Activated CD8-positive, alpha-beta memory T cell treated with anti-CD3 and anti-CD28 coated beads, Interleukin-2, amount 10 ng/mL, durations not matched to agents 7 days and 5 days (primary cell): ENCODE results near the gene BTD. TPM values are rescaled to one million over a fixed set of nuclear protein-coding genes. Genes with fewer than 3 reads are reported as not detected.

Source experiments
- ATAC-seq: fragments of 150-1000 bp; cut with Tn5 transposase; one replicate; pipeline ENCODE4 v1.10.0; 2021; ENCODE audit warnings: moderate library complexity
- CTCF ChIA-PET: fragments of 350-600 bp; sonication (Branson Sonifier 250); formaldehyde crosslinking; loops from one replicate; lab custom pipeline; 2021; ENCODE audit warnings: antibody characterized with exemption; lab: Charles Lee
- DNase-seq: peaks from one replicate; pipeline ENCODE4 v3.0.0-alpha.2; 2020
- H3K27ac Mint-ChIP-seq: one replicate; pipeline ENCODE4 v1.8.0; 2021; ENCODE audit warnings: mild to moderate bottlenecking, mixed read lengths
- H3K27me3 Mint-ChIP-seq: one replicate; pipeline ENCODE4 v1.8.0; 2021; ENCODE audit warnings: mixed read lengths
- H3K36me3 Mint-ChIP-seq: one replicate; pipeline ENCODE4 v1.8.0; 2021; ENCODE audit warnings: mild to moderate bottlenecking, mixed read lengths
- H3K4me1 Mint-ChIP-seq: one replicate; pipeline ENCODE4 v1.8.0; 2021; ENCODE audit warnings: mixed read lengths
- H3K4me3 Mint-ChIP-seq: one replicate; pipeline ENCODE4 v1.8.0; 2021; ENCODE audit warnings: mild to moderate bottlenecking, moderate library complexity, mixed read lengths
- H3K9me3 Mint-ChIP-seq: one replicate; pipeline ENCODE4 v1.8.0; 2022; ENCODE audit warnings: low read depth, mixed read lengths
- total RNA-seq, 2 experiments: library from RNA; stranded (reverse); gene quantifications; one replicate each; pipeline ENCODE4 v1.2.3, GENCODE V29; 2021

Gene BTD
- total RNA-seq, 2 experiments from 2014 or later, result 5.2 to 6.2 TPM

DNA sequence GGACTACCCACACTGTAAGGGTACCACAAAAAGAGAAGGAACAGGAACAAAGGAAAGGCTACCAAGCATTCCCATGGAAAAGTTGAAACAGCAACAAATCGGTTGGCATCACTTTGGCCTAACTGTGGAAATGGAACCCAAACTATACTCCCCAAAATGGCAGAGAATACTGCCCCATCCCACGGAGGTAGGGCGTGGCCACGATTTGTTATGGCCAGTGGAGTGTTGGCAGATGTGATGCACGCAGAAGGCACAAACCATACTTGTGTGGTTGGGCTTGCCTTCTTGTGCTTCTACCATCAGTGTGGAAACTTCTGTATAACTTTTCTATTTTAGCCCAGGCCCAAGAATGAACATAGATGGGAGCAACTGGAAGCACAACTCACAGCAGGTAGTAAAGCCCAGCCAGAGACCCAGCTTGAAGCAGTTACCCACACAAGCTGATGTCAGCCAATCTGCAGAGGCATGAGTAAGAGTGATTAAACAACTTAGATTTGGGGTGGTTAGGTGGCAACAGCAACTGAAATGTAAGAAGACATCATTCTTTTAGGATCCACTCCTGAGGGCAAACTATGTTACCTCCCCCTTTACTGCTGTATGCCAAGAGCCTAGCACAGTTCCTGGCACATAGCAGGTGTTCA lies 64.1 kb downstream of the BTD start:
- CTCF ChIA-PET, result no interaction called here
- no peak for ATAC-seq

DNA sequence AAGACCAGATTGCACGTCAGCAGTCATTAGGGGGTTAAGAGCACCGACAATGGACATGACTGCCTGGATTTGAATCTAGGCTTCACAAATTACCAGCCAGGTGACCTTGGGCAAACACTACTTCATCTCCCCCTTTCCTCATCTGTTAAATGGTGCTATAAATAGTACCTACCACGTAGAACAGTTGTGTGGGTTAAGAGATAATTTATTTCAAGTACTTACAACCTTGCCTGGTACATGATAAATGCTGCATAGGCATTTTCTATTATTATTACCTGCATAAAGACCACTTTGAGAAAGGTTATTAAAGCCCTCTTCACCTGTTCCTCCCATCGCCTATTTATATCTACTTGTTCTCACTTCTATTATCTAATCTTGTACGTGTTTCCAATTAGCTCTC lies 64.7 kb downstream of the BTD start:
- Mint-ChIP-seq H3K27ac (no peak overlapping the region), H3K36me3 (peaks cover 69% of the 10 kb centered on the region), H3K9me3 (peaks cover 7% of the 10 kb centered on the region), H3K4me1 (peaks cover 18% of the 10 kb centered on the region), H3K27me3 (peaks cover 6% of the 10 kb centered on the region), H3K4me3 (no peak overlapping the region)
- ATAC-seq (no peak), DNase-seq (no peak)
- CTCF ChIA-PET, result no interaction called here

More for the DNA sequence above, 64.1 kb downstream of the BTD start:
- Mint-ChIP-seq H3K4me3 (no peak overlapping the region), H3K27me3 (peaks cover 8% of the 10 kb centered on the region), H3K4me1 (peaks cover 18% of the 10 kb centered on the region), H3K27ac (no peak overlapping the region), H3K9me3 (peaks cover 7% of the 10 kb centered on the region), H3K36me3 (peaks cover 62% of the 10 kb centered on the region)
- DNase-seq, result no peak

DNA sequence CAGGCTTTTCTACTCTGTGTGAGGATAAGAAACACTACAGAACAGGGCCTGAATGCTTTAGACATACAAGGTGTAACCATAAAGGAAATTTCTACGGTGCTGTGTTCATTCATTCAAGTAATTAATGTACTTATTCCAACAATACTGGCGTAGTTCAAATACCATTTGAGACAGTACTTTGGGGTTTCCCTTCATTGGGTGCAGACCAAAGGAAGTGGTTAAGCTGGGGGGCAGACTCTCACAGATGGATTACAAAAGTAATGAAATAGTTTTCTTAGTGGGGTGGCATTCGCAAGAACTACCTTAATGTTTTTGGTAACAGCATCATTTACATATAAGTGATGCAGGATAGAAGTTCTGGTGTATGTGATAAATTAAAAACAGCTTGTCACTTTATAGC lies 65.9 kb downstream of the BTD start:
- no peaks in the 10 kb centered on the region for H3K27me3 Mint-ChIP-seq
- CTCF ChIA-PET, result no interaction called here
- no peak overlapping the region for H3K4me3 Mint-ChIP-seq
- H3K36me3 Mint-ChIP-seq, result peaks cover 66% of the 10 kb centered on the region
- DNase-seq (peak; percentile 84), ATAC-seq (peak; percentile 86)
- peaks cover 18% of the 10 kb centered on the region for H3K4me1 Mint-ChIP-seq
- peak overlapping the region; percentile 24 for H3K27ac Mint-ChIP-seq
- peaks cover 5% of the 10 kb centered on the region for H3K9me3 Mint-ChIP-seq

DNA sequence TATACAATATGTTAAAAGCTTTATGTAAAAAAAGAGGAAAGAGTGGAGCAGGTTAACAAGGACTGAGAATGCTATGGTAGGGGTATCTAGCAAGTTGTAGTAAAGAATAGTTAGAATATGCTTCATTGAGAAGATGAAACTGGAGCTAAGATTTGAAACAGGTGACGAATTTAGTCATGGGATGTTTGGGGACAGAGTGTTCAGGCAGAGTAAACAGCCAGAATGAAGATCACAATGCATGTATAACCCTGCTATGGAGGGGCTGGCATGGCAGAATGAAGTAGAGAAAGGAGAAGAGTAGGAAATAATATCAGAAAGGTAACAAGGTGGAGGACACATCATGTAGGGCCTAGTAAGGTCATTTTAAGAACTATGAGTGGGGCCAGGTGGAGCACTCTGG lies 72.0 kb downstream of the BTD start:
- DNase-seq, result no peak
- H3K36me3 Mint-ChIP-seq, result peaks cover 36% of the 10 kb centered on the region
- H3K4me3 Mint-ChIP-seq, result no peak overlapping the region
- peaks cover 3% of the 10 kb centered on the region for H3K4me1 Mint-ChIP-seq
- CTCF ChIA-PET, result no interaction called here
- H3K27me3 Mint-ChIP-seq, result no peaks in the 10 kb centered on the region
- no peaks in the 10 kb centered on the region for H3K9me3 Mint-ChIP-seq
- no peak overlapping the region for H3K27ac Mint-ChIP-seq
- no peak for ATAC-seq

DNA sequence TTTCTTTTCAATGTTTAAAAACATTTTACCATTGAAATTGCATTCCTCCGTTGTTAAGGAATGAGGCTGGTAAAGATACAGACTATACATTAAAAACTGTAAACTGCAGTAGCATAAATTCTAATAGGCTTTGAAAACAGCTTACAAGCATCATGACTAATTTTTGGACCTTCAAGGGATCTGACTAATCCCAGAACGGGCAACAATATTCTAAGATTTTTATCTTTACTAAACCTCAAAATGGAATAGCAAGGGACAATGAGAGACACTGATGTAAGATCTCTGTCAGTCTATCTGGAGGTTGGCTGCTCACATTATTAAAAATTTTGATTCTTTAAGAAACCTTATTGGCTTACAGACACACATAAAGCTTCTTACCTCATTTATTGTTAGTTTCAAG lies 74.7 kb downstream of the BTD start:
- Mint-ChIP-seq H3K27me3 (no peaks in the 10 kb centered on the region), H3K4me3 (no peak overlapping the region), H3K9me3 (no peaks in the 10 kb centered on the region), H3K36me3 (peaks cover 22% of the 10 kb centered on the region), H3K27ac (no peak overlapping the region), H3K4me1 (peaks cover 3% of the 10 kb centered on the region)
- DNase-seq (no peak), ATAC-seq (no peak)
- CTCF ChIA-PET, result no interaction called here

DNA sequence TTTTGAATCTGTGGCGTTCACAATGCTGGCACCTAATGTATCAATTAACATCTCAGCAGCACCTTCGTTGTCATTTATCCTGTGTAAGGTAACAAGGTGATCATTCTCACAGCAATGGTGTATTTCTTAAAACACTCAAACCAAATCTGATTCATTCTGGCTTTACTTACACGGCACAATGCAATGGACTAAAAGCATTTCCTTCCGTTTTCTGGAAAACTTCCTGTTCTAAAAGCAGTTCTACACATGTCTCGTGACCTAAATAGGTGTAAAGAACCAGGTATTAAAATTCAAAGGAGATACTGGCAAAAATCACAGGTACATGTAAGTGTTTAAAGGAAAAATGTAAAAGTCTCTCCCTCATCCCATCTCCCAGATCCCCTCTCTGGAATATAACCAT lies 77.8 kb downstream of the BTD start:
- Mint-ChIP-seq H3K27ac (peak overlapping the region; percentile 11), H3K4me1 (peaks cover 3% of the 10 kb centered on the region), H3K27me3 (no peaks in the 10 kb centered on the region), H3K36me3 (peaks cover 33% of the 10 kb centered on the region), H3K4me3 (no peak overlapping the region), H3K9me3 (no peaks in the 10 kb centered on the region)
- no peak for ATAC-seq
- no peak for DNase-seq
- CTCF ChIA-PET, result no interaction called here

DNA sequence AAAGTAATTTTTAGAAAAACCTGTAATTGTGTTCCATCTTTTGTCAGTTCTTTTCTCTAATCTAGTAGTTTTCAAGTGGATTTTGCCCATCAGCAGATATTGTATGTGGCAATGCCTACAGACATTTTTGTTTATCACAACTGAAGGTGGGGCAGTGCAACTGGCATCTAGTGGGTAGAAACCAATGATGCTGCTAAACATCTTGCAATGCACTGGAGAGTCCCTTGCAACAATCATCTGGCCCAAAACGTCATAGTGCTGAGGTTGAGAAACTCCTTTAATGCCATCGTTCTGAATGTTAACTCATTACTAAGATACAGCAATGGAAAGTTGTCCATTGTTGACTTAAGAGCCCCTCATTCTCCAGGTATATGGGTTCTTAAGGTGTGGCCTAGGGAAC lies 80.1 kb downstream of the BTD start:
- CTCF ChIA-PET, result interaction anchor here (1.2 to 1.6 kb wide), 2 partner anchors 12 to 51 kb away, joined by 3 read pairs; no protein-coding TSS in a partner anchor
- no peaks in the 10 kb centered on the region for H3K27me3 Mint-ChIP-seq
- H3K36me3 Mint-ChIP-seq, result peaks cover 49% of the 10 kb centered on the region
- H3K4me1 Mint-ChIP-seq, result peaks cover 3% of the 10 kb centered on the region
- DNase-seq (no peak), ATAC-seq (no peak)
- no peak overlapping the region for H3K27ac Mint-ChIP-seq
- no peaks in the 10 kb centered on the region for H3K9me3 Mint-ChIP-seq
- no peak overlapping the region for H3K4me3 Mint-ChIP-seq

DNA sequence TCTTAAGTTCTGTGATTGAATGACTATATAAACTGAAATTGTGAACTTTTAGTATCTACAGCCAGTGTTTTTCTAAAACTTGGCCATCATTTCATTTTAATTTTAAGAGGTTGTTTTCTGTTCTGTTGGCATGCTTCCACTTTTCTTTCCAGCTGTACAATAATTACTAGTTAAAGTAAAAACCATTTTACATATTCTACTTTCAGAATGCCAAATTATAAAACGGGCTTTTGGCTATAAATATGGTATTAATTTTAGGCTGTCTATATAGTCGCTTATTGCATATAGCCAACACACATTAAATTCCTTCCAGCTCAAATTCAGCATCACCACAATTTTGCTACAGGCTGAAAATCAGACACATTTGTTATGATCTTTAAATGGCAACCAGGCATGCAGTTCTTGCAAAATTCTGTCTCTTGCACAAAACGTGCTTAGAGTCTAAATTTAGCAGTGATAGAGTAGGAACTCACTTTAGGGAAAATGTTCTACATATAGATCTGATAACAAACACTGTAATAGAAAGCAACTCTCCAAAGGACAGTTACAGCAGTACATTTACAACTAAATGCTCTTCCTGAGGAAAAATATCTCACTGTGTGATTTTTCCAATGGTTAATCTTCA lies 81.1 kb downstream of the BTD start:
- DNase-seq (no peak), ATAC-seq (no peak)
- Mint-ChIP-seq H3K27me3 (no peaks in the 10 kb centered on the region), H3K27ac (no peak overlapping the region), H3K9me3 (no peaks in the 10 kb centered on the region), H3K4me1 (peaks cover 2% of the 10 kb centered on the region), H3K4me3 (no peak overlapping the region), H3K36me3 (peaks cover 46% of the 10 kb centered on the region)
- CTCF ChIA-PET, result interaction anchor here (1.2 to 1.6 kb wide), 2 partner anchors 13 to 52 kb away, joined by 3 read pairs; no protein-coding TSS in a partner anchor

DNA sequence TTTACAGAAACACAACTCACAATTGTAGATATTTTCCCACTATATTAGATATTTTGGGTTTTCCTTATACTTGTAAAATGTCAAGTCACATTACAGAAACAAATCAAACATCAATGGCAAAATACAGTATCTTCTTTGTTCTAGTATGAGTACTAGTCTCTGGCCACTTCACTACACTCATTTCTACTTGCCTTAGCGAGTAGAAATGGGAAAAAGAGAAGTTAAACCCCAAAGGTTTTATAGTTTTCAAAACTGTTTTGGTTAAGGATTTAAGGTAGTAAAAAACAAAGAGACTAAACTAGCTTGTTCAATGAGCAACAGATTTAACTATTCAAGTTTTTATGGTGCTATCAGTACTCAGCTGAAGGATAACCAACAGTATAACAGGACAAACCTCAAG lies 81.7 kb downstream of the BTD start:
- Mint-ChIP-seq H3K36me3 (peaks cover 42% of the 10 kb centered on the region), H3K9me3 (no peaks in the 10 kb centered on the region), H3K27ac (no peak overlapping the region), H3K4me3 (no peak overlapping the region), H3K27me3 (no peaks in the 10 kb centered on the region), H3K4me1 (peaks cover 2% of the 10 kb centered on the region)
- ATAC-seq (no peak), DNase-seq (no peak)
- CTCF ChIA-PET, result no interaction called here

DNA sequence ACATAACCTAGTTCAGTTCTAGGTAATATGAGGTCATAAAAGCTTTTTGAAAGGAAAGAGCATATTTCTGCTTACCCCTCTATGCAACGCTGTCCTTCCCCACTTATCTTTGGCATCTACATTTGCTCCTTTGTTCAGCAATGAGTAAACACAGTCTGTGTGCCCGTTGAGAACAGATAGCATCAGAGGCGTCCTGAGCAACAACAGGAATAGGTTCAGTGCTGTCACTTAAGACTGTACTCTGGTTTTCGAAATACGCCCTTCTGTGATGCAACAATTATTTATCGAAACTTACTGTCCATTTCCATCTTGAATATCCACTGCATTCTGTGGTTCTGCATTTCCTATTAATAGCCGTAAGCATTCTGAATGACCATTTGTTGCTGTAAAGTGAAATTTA lies 84.4 kb downstream of the BTD start:
- no peaks in the 10 kb centered on the region for H3K27me3 Mint-ChIP-seq

DNA sequence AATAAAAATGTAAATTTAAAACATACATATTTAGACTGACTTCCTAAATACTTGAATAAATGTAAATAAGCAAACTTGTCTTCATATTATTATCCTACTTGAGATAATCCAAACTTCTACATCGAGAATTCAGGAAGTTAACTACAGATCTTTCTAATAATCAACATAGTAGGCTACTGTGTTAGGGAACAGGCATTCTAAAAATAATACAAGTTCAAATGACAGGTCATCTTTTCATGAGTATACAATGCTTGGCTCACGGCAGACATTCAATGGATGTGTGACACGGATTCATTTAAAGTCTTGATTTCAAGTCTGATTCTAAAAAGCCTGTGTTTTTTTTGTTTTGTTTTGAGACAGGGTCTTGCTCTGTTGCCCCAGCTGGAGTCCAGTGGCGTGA lies 88.7 kb downstream of the BTD start:
- peaks cover 2% of the 10 kb centered on the region for H3K4me1 Mint-ChIP-seq
- H3K4me3 Mint-ChIP-seq, result no peak overlapping the region
- H3K9me3 Mint-ChIP-seq, result no peaks in the 10 kb centered on the region
- no peak overlapping the region for H3K27ac Mint-ChIP-seq
- no peak for ATAC-seq
- peaks cover 51% of the 10 kb centered on the region for H3K36me3 Mint-ChIP-seq
- no peaks in the 10 kb centered on the region for H3K27me3 Mint-ChIP-seq
- DNase-seq, result no peak
- CTCF ChIA-PET, result no interaction called here

More for the DNA sequence above, 84.4 kb downstream of the BTD start:
- H3K36me3 Mint-ChIP-seq, result peaks cover 51% of the 10 kb centered on the region
- CTCF ChIA-PET, result no interaction called here
- no peak for DNase-seq
- H3K4me3 Mint-ChIP-seq, result no peak overlapping the region
- no peaks in the 10 kb centered on the region for H3K9me3 Mint-ChIP-seq
- no peak overlapping the region for H3K27ac Mint-ChIP-seq
- no peak for ATAC-seq
- peaks cover 2% of the 10 kb centered on the region for H3K4me1 Mint-ChIP-seq

DNA sequence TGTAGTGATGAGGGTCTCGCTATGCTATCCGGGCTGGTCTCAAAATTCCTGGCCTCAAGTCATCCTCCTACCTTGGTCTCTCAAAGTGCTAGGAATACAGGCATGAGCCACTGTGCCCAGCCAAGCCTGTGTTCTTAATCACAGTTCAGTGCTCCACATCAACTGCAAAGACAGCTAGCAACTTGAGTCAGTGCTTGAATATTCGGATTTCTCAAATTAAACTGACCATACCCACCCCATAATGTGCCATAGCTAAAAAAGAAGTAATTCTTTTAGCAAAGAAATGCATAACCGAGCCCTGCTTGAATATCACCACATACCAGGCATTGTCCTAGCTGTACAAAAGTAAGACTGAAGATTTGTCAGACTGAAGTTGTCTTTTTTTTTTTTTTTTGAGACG lies 89.2 kb downstream of the BTD start:
- Mint-ChIP-seq H3K4me1 (peaks cover 2% of the 10 kb centered on the region), H3K36me3 (peaks cover 52% of the 10 kb centered on the region), H3K4me3 (no peak overlapping the region), H3K9me3 (no peaks in the 10 kb centered on the region), H3K27ac (no peak overlapping the region), H3K27me3 (no peaks in the 10 kb centered on the region)
- CTCF ChIA-PET, result no interaction called here
- no peak for ATAC-seq
- no peak for DNase-seq

DNA sequence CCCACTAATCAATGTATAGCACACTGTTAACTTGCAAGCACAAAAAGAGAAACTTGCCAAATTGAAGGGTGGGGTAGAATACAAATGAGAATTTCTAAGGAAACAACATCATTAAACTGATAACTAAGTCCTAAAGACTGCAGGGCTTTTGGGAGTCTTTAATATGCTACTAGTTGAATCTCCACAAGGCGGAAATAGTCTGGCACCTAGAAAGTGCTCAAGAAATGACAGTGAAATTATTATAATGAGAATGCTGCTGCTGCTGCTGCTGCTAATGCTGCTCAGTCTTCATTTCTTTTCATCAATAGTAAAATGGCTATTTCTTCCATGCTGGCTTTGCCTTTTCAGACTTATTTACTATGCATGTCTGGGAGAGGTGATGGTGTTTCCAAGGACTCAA lies 91.8 kb downstream of the BTD start:
- H3K4me3 Mint-ChIP-seq, result no peak overlapping the region
- H3K36me3 Mint-ChIP-seq, result peaks cover 54% of the 10 kb centered on the region
- H3K9me3 Mint-ChIP-seq, result no peaks in the 10 kb centered on the region
- ATAC-seq, result no peak
- no peaks in the 10 kb centered on the region for H3K4me1 Mint-ChIP-seq
- H3K27ac Mint-ChIP-seq, result no peak overlapping the region
- H3K27me3 Mint-ChIP-seq, result no peaks in the 10 kb centered on the region
- DNase-seq, result no peak
- CTCF ChIA-PET, result interaction anchor here (0.9 kb wide), 1 partner anchor 116 kb away, joined by 3 read pairs; no protein-coding TSS in a partner anchor

DNA sequence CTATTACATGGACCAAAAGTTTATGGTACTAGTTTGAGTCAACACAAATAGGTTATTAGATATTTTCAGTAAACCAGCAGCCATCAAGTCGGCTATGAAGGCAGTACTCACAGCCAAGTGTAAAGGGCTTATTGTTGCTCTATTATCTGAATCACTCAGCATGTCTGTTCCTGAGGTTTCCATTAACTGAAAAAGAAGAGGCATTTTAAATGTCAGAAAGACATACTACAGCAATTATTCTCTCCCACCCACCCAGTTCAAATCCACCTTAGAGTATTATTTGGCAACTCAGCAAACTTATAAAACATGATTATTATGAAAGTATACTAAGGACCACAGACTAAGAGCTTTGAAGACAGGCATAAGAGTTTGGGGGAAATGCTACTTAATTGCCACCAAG lies 93.1 kb downstream of the BTD start:
- no peaks in the 10 kb centered on the region for H3K27me3 Mint-ChIP-seq
- ATAC-seq (no peak), DNase-seq (no peak)
- no peak overlapping the region for H3K4me3 Mint-ChIP-seq
- CTCF ChIA-PET, result interaction anchor here (0.7 kb wide), 1 partner anchor 118 kb away, joined by 3 read pairs; no protein-coding TSS in a partner anchor
- H3K36me3 Mint-ChIP-seq, result peaks cover 54% of the 10 kb centered on the region
- no peak overlapping the region for H3K27ac Mint-ChIP-seq
- no peaks in the 10 kb centered on the region for H3K9me3 Mint-ChIP-seq
- H3K4me1 Mint-ChIP-seq, result no peaks in the 10 kb centered on the region
